OCI-LY7 (cell line): ENCODE data around the gene SGMS1. TPM values are rescaled to one million over a fixed set of nuclear protein-coding genes. Genes with fewer than 3 reads are reported as not detected.

Experiments
- BruUV-seq: library from RNA; stranded (reverse); fragments of 400-500 nt; replicated peaks from 2 replicates; lab custom pipeline; 2021; lab: Mats Ljungman, UMichigan
- CTCF ChIA-PET: fragments of 300-600 bp; sonication (Branson Sonifier 250); formaldehyde crosslinking; loops from one replicate; lab custom pipeline; 2022; ENCODE audit warnings: antibody characterized with exemption; ENCODE audit not compliant: unreplicated experiment; lab: Charles Lee
- POLR2A ChIA-PET: fragments of 300-600 bp; sonication (Branson Sonifier 250); formaldehyde crosslinking; loops from one replicate; lab custom pipeline; 2022; ENCODE audit warnings: antibody characterized with exemption; lab: Charles Lee
- DNase-seq: peaks from one replicate; pipeline ENCODE4 v3.0.0-alpha.2; 2015; ENCODE audit warnings: low spot score
- H2AFZ ChIP-seq: fragments of 200-600 bp; sonication (generic), shearing (Covaris generic); 2 replicates; pipeline ENCODE4 v1.6.1; 2014; ENCODE audit warnings: mild to moderate bottlenecking, antibody characterized with exemption, low read length, moderate library complexity
- H3K27ac ChIP-seq: fragments of 200-600 bp; sonication (generic); 2 replicates; pipeline ENCODE4 v1.5.1; 2014; ENCODE audit warnings: mixed run types, low read depth, mild to moderate bottlenecking, moderate library complexity, low read length, inconsistent platforms; ENCODE audit not compliant: poor library complexity, severe bottlenecking
- H3K36me3 ChIP-seq: fragments of 200-600 bp; sonication (generic); 2 replicates; pipeline ENCODE4 v1.6.1; 2014; ENCODE audit warnings: mild to moderate bottlenecking, antibody characterized with exemption, low read length, moderate library complexity, mixed read lengths; ENCODE audit not compliant: insufficient read depth
- H3K4me1 ChIP-seq: fragments of 200-600 bp; sonication (generic); 2 replicates; pipeline ENCODE4 v1.5.1; 2014; ENCODE audit warnings: mild to moderate bottlenecking, low read length; ENCODE audit not compliant: insufficient read depth, poor library complexity, severe bottlenecking
- H3K4me2 ChIP-seq: fragments of 200-600 bp; sonication (generic); 2 replicates; pipeline ENCODE4 v1.6.1; 2014; ENCODE audit warnings: mild to moderate bottlenecking, low read length
- H3K4me3 ChIP-seq: fragments of 200-600 bp; sonication (generic); 2 replicates; pipeline ENCODE4 v1.5.1; 2014; ENCODE audit warnings: mild to moderate bottlenecking, low read depth, low read length; ENCODE audit not compliant: poor library complexity, severe bottlenecking
- H3K79me2 ChIP-seq: fragments of 200-600 bp; sonication (generic); 2 replicates; pipeline ENCODE4 v1.6.1; 2016; ENCODE audit warnings: low read depth, mild to moderate bottlenecking, low read length, moderate library complexity, mixed read lengths; ENCODE audit not compliant: insufficient read depth
- H3K9me2 ChIP-seq: fragments of 200-600 bp; sonication (generic); 2 replicates; pipeline ENCODE4 v1.6.1; 2016; ENCODE audit warnings: mild to moderate bottlenecking, low read length, mixed read lengths; ENCODE audit not compliant: insufficient read depth
- H3K9me3 ChIP-seq: fragments of 200-600 bp; sonication (generic); 2 replicates; pipeline ENCODE4 v1.6.1; 2014; ENCODE audit warnings: mild to moderate bottlenecking, mixed run types, low read length, mixed read lengths
- H4K20me1 ChIP-seq: fragments of 200-600 bp; sonication (generic); 2 replicates; pipeline ENCODE4 v1.6.1; 2014; ENCODE audit warnings: mild to moderate bottlenecking, antibody characterized with exemption, low read length, moderate library complexity, mixed read lengths; ENCODE audit not compliant: insufficient read depth
- CTCF ChIP-seq: fragments of 200-600 bp; sonication (generic); conservative IDR thresholded peaks from 2 replicates; pipeline ENCODE4 v1.5.1; 2014; ENCODE audit warnings: mild to moderate bottlenecking, antibody characterized with exemption, low read length, moderate library complexity, mixed read lengths
- EZH2phosphoT487 ChIP-seq: fragments of 200-600 bp; sonication (generic); IDR thresholded peaks from 2 replicates; pipeline ENCODE4 v1.6.1; 2018; ENCODE audit warnings: low read depth, borderline replicate concordance, mild to moderate bottlenecking, mixed run types, antibody characterized with exemption, low read length, moderate library complexity, mixed read lengths
- intact Hi-C: fragments of 100-400 bp; cut with micrococcal nuclease; formaldehyde crosslinking; loops from one replicate; pipeline ENCODE4 v1.10.0; 2022; ENCODE audit not compliant: unreplicated experiment
- total RNA-seq, 2 experiments: library from RNA; depleted of rRNA in 1 of 2; stranded (reverse); fragments of >200 nt in 1 of 2; shearing (Covaris generic) in 1 of 2; gene quantifications; 2 replicates each; pipeline ENCODE4 v1.2.3, GENCODE V29; 2014 to 2022

Gene SGMS1
- total RNA-seq, 2 experiments from 2014 or later: 45.4 to 57.5 TPM

- no peak for TF ChIP-seq CTCF
- no peaks in the 10 kb centered on the region for H3K9me2 ChIP-seq
- H3K4me3 ChIP-seq: no peak overlapping the region
These were observed 79.5 kb downstream of the SGMS1 start for GRCh38 chr10:50544095-50544856.

GRCh38 chr10:50542871-50543270, 80.9 kb downstream of the SGMS1 start:
- H3K4me1 ChIP-seq: no peaks in the 10 kb centered on the region
- H3K27ac ChIP-seq: no peak overlapping the region
- ChIA-PET CTCF (no interaction called here), POLR2A (interaction anchor here (0.5 to 2.3 kb wide), 4 partner anchors 12 to 228 kb away, joined by 3 to 9 read pairs (median 4); no protein-coding TSS in a partner anchor)
- TF ChIP-seq EZH2phosphoT487: no peak
- TF ChIP-seq CTCF: no peak
- no peak overlapping the region for H2AFZ ChIP-seq
- no peaks in the 10 kb centered on the region for H3K9me2 ChIP-seq
- H3K36me3 ChIP-seq: no peaks in the 10 kb centered on the region
- no peak overlapping the region for H3K4me2 ChIP-seq
- intact Hi-C loops: no loop called here
- no peaks in the 10 kb centered on the region for H4K20me1 ChIP-seq
- H3K79me2 ChIP-seq: peaks cover 25% of the 10 kb centered on the region
- no TSS peak for BruUV-seq
- H3K4me3 ChIP-seq: no peak overlapping the region
- H3K9me3 ChIP-seq: peaks cover 2% of the 10 kb centered on the region; the same call in 1 of the 2 replicates
- DNase-seq: no peak

More at GRCh38 chr10:50544095-50544856, 79.5 kb downstream of the SGMS1 start:
- BruUV-seq: no TSS peak
- no peaks in the 10 kb centered on the region for H3K36me3 ChIP-seq
- peaks cover 11% of the 10 kb centered on the region; the same call in 1 of the 2 replicates for H3K9me3 ChIP-seq
- no peak overlapping the region for H3K27ac ChIP-seq
- no peak overlapping the region for H2AFZ ChIP-seq
- intact Hi-C loops: no loop called here
- H3K4me1 ChIP-seq: no peaks in the 10 kb centered on the region
- no peak overlapping the region for H3K4me2 ChIP-seq
- ChIA-PET CTCF (no interaction called here), POLR2A (interaction anchor here (0.6 to 2.3 kb wide), 7 partner anchors 9 to 189 kb away, joined by 3 to 9 read pairs (median 4); no protein-coding TSS in a partner anchor)
- no peak for DNase-seq
- H3K79me2 ChIP-seq: peaks cover 30% of the 10 kb centered on the region
- no peaks in the 10 kb centered on the region for H4K20me1 ChIP-seq

- no peaks in the 10 kb centered on the region for H3K9me2 ChIP-seq
- no TSS peak for BruUV-seq
- DNase-seq: no peak
- no peak overlapping the region for H2AFZ ChIP-seq
- intact Hi-C loops: no loop called here
- H4K20me1 ChIP-seq: no peaks in the 10 kb centered on the region
- CTCF ChIA-PET: no interaction called here
- H3K27ac ChIP-seq: no peak overlapping the region
- TF ChIP-seq CTCF (no peak), EZH2phosphoT487 (no peak)
- H3K79me2 ChIP-seq: peaks cover 16% of the 10 kb centered on the region
- POLR2A ChIA-PET: interaction anchor here (0.7 to 1.1 kb wide), 2 partner anchors 10 to 19 kb away, joined by 3 read pairs; no protein-coding TSS in a partner anchor
- H3K4me3 ChIP-seq: no peak overlapping the region
- no peaks in the 10 kb centered on the region for H3K9me3 ChIP-seq
- no peaks in the 10 kb centered on the region for H3K36me3 ChIP-seq
- H3K4me2 ChIP-seq: no peak overlapping the region
- H3K4me1 ChIP-seq: no peaks in the 10 kb centered on the region
These were observed 81.8 kb downstream of the SGMS1 start for GRCh38 chr10:50541921-50542320.
